Central memory CD4-positive, alpha-beta T cell (primary cell): ENCODE measurements around the gene ANXA6.

Experiments used
- DNase-seq: peaks from one replicate; pipeline ENCODE4 v3.0.0; 2022

ANXA6 gene

GRCh38 chr5:151126199-151126645, 31.4 kb downstream of the ANXA6 start:
- DNase-seq = peak; percentile 64

GRCh38 chr5:151125421-151125820, 32.2 kb downstream of the ANXA6 start:
- peak; percentile 28 for DNase-seq

GRCh38 chr5:151123897-151124751, 33.5 kb downstream of the ANXA6 start:
- DNase-seq = no peak

GRCh38 chr5:151122828-151123227, 34.8 kb downstream of the ANXA6 start:
- no peak for DNase-seq

- no peak for DNase-seq
These were observed 35.9 kb downstream of the ANXA6 start for GRCh38 chr5:151121665-151122064.

GRCh38 chr5:151121095-151121494, 36.5 kb downstream of the ANXA6 start:
- no peak for DNase-seq

GRCh38 chr5:151118913-151119575, 38.5 kb downstream of the ANXA6 start:
- no peak for DNase-seq

- peak; percentile 58 for DNase-seq
These were observed 42.2 kb downstream of the ANXA6 start for GRCh38 chr5:151115272-151115905.

- no peak for DNase-seq
These were observed 43.9 kb downstream of the ANXA6 start for GRCh38 chr5:151113651-151114050.

GRCh38 chr5:151110992-151111391, 46.6 kb downstream of the ANXA6 start:
- DNase-seq = no peak

GRCh38 chr5:151110122-151110681, 47.4 kb downstream of the ANXA6 start:
- DNase-seq = no peak

- DNase-seq = no peak
These were observed 49.0 kb downstream of the ANXA6 start for GRCh38 chr5:151108566-151108965.

- DNase-seq = no peak
These were observed 49.6 kb downstream of the ANXA6 start for GRCh38 chr5:151107738-151108520.

GRCh38 chr5:151107084-151107483, 50.5 kb downstream of the ANXA6 start:
- DNase-seq = no peak

- DNase-seq = no peak
These were observed 51.1 kb downstream of the ANXA6 start for GRCh38 chr5:151106509-151106908.

- no peak for DNase-seq
These were observed 51.5 kb downstream of the ANXA6 start for GRCh38 chr5:151106043-151106442.

GRCh38 chr5:151105561-151105960, 52.0 kb downstream of the ANXA6 start:
- DNase-seq = no peak

GRCh38 chr5:151104795-151105194, 52.8 kb downstream of the ANXA6 start:
- no peak for DNase-seq

GRCh38 chr5:151101746-151102145, 55.8 kb downstream of the ANXA6 start:
- DNase-seq = no peak

GRCh38 chr5:151101151-151101550, 56.4 kb downstream of the ANXA6 start:
- no peak for DNase-seq

- no peak for DNase-seq
These were observed 56.9 kb downstream of the ANXA6 start for GRCh38 chr5:151100681-151101080.

GRCh38 chr5:151098768-151099121, 58.8 kb downstream of the ANXA6 start:
- DNase-seq = no peak
